ENCODE results near the gene TAOK2.

TAOK2 gene

GRCh38 chr16:29987371-29988085, 13.9 kb downstream of the TAOK2 start:
- Histone ChIP-seq H3K36me3 (ENCODE audit: control insufficient read depth in 2 of 2, insufficient read depth in 1 of 2, low read length in 2 of 2) (peaks cover 42 to 100% of the 10 kb centered on the region in 2 experiments), H3K4me1 (ENCODE audit: control insufficient read depth, insufficient read depth, low read length) (no peaks in the 10 kb centered on the region), H3K4me3 (ENCODE audit: low read depth, low read length) (no peak overlapping the region), H3K9me3 (ENCODE audit: control insufficient read depth, insufficient read depth, low read depth, low read length) (no peaks in the 10 kb centered on the region), H3K27ac (ENCODE audit: extremely low read depth, low read depth, low read length) (no peak overlapping the region)
- TF ChIP-seq SP2 (tag by site-specific recombination; IDR thresholded peaks at IDR 0.05) (no peak), CTCF (tag by site-specific recombination; IDR thresholded peaks at IDR 0.05) (no peak), ZNF354C (tag by site-specific recombination; IDR thresholded peaks at IDR 0.05; ENCODE audit: borderline replicate concordance, low read depth) (no peak), ZNF223 (tag by site-specific recombination; IDR thresholded peaks at IDR 0.05) (no peak), ZNF791 (tag by site-specific recombination; IDR thresholded peaks at IDR 0.05) (no peak), ZNF610 (tag by site-specific recombination; IDR thresholded peaks at IDR 0.05; ENCODE audit: borderline replicate concordance) (no peak), ZSCAN30 (tag by site-specific recombination; IDR thresholded peaks at IDR 0.05) (no peak), GLI4 (tag by site-specific recombination; IDR thresholded peaks at IDR 0.05) (no peak), ZSCAN18 (tag by site-specific recombination; IDR thresholded peaks at IDR 0.05) (no peak), ZNF645 (tag by site-specific recombination; IDR thresholded peaks at IDR 0.05) (no peak), INSM2 (tag by site-specific recombination; IDR thresholded peaks at IDR 0.05) (no peak), ZNF121 (tag by site-specific recombination; IDR thresholded peaks at IDR 0.05) (no peak), KLF17 (tag by site-specific recombination; IDR thresholded peaks at IDR 0.05) (no peak), ZBTB17 (tag by site-specific recombination; IDR thresholded peaks at IDR 0.05) (no peak), PRDM10 (tag by site-specific recombination; IDR thresholded peaks at IDR 0.05) (no peak), ZNF626 (tag by site-specific recombination; IDR thresholded peaks at IDR 0.05) (no peak)
- CTCF ChIA-PET: interaction anchor here (0.5 to 1.8 kb wide), 2 partner anchors 45 to 139 kb away, joined by 4 read pairs; no protein-coding TSS in a partner anchor
- POLR2A ChIA-PET: interaction anchor here (0.7 to 2.9 kb wide), 4 partner anchors 8 to 62 kb away, joined by 3 to 22 read pairs (median 6); partner anchors contain the start of genes HIRIP3, INO80E, KCTD13 and TAOK2

All from HEK293 (cell line).